GM18505 (cell line): ENCODE data around the gene ZNF436.

Experiments
- ATAC-seq: cut with Tn5 transposase; IDR thresholded peaks from one replicate; pipeline ENCODE4 v1.9.1; 2021; ENCODE audit not compliant: unreplicated experiment
- POLR2A ChIP-seq: IDR thresholded peaks from 4 replicates; pipeline ENCODE4 v1.6.1; 2011; ENCODE audit warnings: borderline replicate concordance; ENCODE audit not compliant: insufficient read depth, insufficient read length; ENCODE audit errors: extremely low read depth

Gene ZNF436

GRCh38 chr1:23369335-23370013, at the start of gene ZNF436:
Gene ZNF436, minus strand, starts transcription at chr1:23369836. Its CDS starts 1,831 bp downstream, at chr1:23368005.
- no peak for ATAC-seq
- no peak for TF ChIP-seq POLR2A

- no peak for TF ChIP-seq POLR2A
- no peak for ATAC-seq
Observed at GRCh38 chr1:23419180-23419579, 49.5 kb upstream of the ZNF436 start.

GRCh38 chr1:23417570-23417969, 47.9 kb upstream of the ZNF436 start:
- no peak for ATAC-seq
- TF ChIP-seq POLR2A: no peak

GRCh38 chr1:23416964-23417363, 47.3 kb upstream of the ZNF436 start:
- no peak for ATAC-seq
- TF ChIP-seq POLR2A: no peak

- ATAC-seq: no peak
- no peak for TF ChIP-seq POLR2A
Observed at GRCh38 chr1:23408797-23409290, 39.2 kb upstream of the ZNF436 start.

- ATAC-seq: no peak
- TF ChIP-seq POLR2A: no peak
Observed at GRCh38 chr1:23407016-23407630, 37.5 kb upstream of the ZNF436 start.

- TF ChIP-seq POLR2A: no peak
- no peak for ATAC-seq
Observed at GRCh38 chr1:23405946-23406345, 36.3 kb upstream of the ZNF436 start.

GRCh38 chr1:23403735-23404486, 34.3 kb upstream of the ZNF436 start:
- no peak for TF ChIP-seq POLR2A
- ATAC-seq: no peak

GRCh38 chr1:23403355-23403734, 33.7 kb upstream of the ZNF436 start:
- no peak for TF ChIP-seq POLR2A
- no peak for ATAC-seq

- ATAC-seq: no peak
- TF ChIP-seq POLR2A: no peak
Observed at GRCh38 chr1:23403038-23403336, 33.4 kb upstream of the ZNF436 start.

GRCh38 chr1:23402286-23403037, 32.8 kb upstream of the ZNF436 start:
- ATAC-seq: no peak
- no peak for TF ChIP-seq POLR2A

GRCh38 chr1:23401313-23401712, 31.7 kb upstream of the ZNF436 start:
- ATAC-seq: no peak

More at GRCh38 chr1:23401313-23401712, 31.7 kb upstream of the ZNF436 start:
- no peak for TF ChIP-seq POLR2A
